NCI-H226 (cell line): ENCODE measurements around the gene CEP112.
A peak's percentile ranks its signal among the peaks of the same experiment; 100 is the strongest.

Experiments used
- DNase-seq: peaks from one replicate; pipeline ENCODE4 v3.0.0-alpha.2; 2015

CEP112 gene

GRCh38 chr17:65977041-65977440, 214.9 kb downstream of the CEP112 start:
- no peak for DNase-seq

- DNase-seq, result no peak
These were observed 216.1 kb downstream of the CEP112 start for GRCh38 chr17:65975878-65976277.

GRCh38 chr17:65973237-65973636, 218.7 kb downstream of the CEP112 start:
- no peak for DNase-seq

- no peak for DNase-seq
These were observed 224.6 kb downstream of the CEP112 start for GRCh38 chr17:65967372-65967771.

- DNase-seq, result no peak
These were observed 225.7 kb downstream of the CEP112 start for GRCh38 chr17:65966072-65966695.

- no peak for DNase-seq
These were observed 228.8 kb downstream of the CEP112 start for GRCh38 chr17:65963179-65963578.

GRCh38 chr17:65959630-65960029, 232.3 kb downstream of the CEP112 start:
- DNase-seq, result no peak

- peak; percentile 52 for DNase-seq
These were observed 235.1 kb downstream of the CEP112 start for GRCh38 chr17:65956814-65957213.

GRCh38 chr17:65954148-65954449, 237.8 kb downstream of the CEP112 start:
- peak; percentile 29 for DNase-seq

GRCh38 chr17:65953316-65954147, 238.4 kb downstream of the CEP112 start:
- no peak for DNase-seq

GRCh38 chr17:65952586-65952985, 239.3 kb downstream of the CEP112 start:
- no peak for DNase-seq

- no peak for DNase-seq
These were observed 239.9 kb downstream of the CEP112 start for GRCh38 chr17:65952015-65952414.

GRCh38 chr17:65947831-65948230, 244.1 kb downstream of the CEP112 start:
- DNase-seq, result no peak

- peak; percentile 14 for DNase-seq
These were observed 249.3 kb downstream of the CEP112 start for GRCh38 chr17:65942592-65942991.

GRCh38 chr17:65941356-65941899, 250.5 kb downstream of the CEP112 start:
- DNase-seq, result no peak

GRCh38 chr17:65936013-65936412, 255.9 kb downstream of the CEP112 start:
- no peak for DNase-seq

GRCh38 chr17:65933290-65933689, 258.6 kb downstream of the CEP112 start:
- DNase-seq, result no peak

GRCh38 chr17:65931246-65932149, 260.4 kb downstream of the CEP112 start:
- no peak for DNase-seq

GRCh38 chr17:65930140-65930730, 261.7 kb downstream of the CEP112 start:
- no peak for DNase-seq

- DNase-seq, result no peak
These were observed 265.3 kb downstream of the CEP112 start for GRCh38 chr17:65926599-65926998.

GRCh38 chr17:65925606-65926307, 266.2 kb downstream of the CEP112 start:
- no peak for DNase-seq

- peak; percentile 62 for DNase-seq
These were observed 270.9 kb downstream of the CEP112 start for GRCh38 chr17:65920996-65921395.
